NCI-H1694 (cell line): ENCODE data around the gene BOD1L2.

Source experiments
- DNase-seq: peaks from one replicate; lab custom pipeline; 2025; lab: John Stamatoyannopoulos, UW

The BOD1L2 gene

DNA sequence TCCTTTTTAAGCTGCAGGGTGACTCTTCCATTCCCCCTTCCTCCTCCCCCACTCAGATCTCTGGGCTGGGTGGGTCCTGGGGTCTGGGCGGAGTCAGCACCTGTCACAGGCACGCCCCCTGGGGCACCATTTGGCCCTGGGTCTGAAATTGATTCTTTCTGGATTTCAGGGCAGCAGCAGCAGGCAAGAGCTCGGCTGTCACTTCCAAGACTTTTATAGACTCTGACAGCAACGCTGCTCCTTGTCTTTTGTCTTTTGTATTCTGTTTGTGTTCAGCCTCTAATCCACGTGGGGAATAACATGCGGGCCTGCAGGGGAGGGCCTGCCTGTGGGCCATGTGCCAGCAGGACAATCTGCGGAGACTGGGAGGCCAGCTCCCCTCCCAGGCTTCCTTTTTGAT lies 3.9 kb downstream of the BOD1L2 start:
- DNase-seq, result no peak

DNA sequence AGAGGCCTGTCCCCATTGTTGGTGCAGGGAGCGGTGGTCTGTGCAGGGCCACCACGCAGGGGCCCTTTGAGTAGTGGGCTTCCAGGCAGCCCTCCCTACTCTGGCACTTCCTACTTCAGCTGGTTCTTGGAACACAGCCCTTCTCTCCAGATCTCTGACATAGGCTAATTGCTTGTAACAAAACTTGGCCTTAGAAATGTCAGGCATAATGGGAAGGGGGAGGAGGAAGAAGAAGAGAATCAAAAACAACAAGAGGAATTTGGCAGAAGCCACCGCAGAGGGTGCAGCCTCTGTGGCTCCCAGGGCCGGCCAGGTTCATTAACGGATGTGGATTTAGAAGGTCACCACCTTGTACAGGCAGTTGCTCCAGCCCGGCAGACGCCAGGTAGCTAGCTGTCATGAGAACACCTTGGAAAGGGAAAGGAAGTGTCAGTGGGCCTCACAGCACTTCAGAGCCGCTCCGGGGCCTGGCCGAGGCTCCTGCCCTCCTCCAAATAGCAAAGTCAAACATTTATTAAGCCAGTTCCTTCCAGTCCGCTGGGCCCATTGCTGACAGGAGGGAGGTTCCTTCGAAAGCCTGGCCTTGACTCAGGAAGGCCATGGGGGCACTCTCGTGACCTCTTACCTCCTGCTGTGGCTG lies 7.4 kb downstream of the BOD1L2 start:
- no peak for DNase-seq

DNA sequence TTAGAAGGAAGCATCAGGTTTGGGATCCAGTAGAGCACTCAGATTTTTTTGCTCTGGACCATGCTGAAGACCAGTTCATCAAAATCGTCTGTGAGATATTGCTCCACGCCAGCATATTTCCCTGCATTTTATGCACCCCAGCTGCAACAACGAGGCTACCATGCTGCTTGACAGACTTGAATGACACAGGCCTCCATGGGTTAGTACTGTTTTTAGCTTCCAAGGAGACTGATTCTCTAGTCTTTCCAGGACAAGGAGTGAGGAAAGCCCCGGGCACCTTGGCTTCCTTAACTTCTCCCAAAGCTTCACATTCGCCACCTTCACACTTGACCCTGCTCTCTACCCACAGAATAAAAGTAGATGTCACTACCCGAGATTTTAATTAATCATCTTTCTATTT lies 17.5 kb downstream of the BOD1L2 start:
- no peak for DNase-seq

DNA sequence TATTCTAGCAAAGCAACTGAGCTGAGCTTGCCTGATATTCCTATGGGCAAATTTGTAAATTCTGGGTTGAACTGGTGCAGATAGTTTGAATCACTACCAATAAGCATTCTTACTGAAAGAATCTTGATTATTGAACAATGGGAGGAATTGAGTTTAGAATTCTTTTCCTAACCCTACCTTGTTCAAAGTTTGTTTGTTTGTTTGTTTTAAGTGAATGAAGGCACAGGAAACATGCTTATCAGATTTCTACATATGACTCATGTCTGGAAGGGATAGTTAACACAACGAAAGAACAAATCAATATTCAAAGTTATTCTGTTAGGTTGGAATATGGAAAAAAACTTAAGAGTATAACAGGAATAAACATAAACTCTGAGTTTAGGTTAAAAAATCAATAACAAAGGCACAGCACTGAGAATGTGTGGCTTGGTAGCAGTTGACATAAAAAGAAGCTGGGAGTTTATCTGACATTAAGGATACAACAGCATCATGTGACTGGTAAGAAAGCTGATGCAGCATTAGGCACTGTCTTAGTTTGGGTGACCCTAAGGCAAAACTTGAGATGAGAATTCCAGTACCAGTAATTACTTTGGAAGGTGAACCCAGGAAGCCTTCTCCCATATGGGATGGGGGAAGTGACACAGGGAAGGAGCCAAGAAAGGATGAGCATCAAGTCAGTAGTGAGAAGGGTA lies 20.9 kb downstream of the BOD1L2 start:
- no peak for DNase-seq

DNA sequence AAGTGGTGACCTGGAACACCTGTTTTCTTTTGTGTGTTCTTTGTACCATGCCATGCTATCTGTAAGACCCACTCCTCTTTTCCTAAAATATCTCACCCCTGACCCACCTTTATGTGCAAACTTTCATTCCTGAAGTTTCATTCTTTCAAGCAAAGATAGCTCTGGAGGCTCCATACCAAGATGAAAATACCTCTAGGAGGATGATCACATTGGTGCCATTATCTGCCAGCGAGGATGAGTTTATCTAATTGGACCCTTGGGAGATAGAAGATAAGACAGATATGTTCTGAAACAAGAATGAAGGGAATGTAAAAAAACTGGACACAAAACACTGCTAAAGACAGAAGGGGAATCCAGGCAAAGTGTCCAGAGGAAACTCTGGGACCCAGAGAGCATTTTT lies 24.1 kb downstream of the BOD1L2 start:
- no peak for DNase-seq

DNA sequence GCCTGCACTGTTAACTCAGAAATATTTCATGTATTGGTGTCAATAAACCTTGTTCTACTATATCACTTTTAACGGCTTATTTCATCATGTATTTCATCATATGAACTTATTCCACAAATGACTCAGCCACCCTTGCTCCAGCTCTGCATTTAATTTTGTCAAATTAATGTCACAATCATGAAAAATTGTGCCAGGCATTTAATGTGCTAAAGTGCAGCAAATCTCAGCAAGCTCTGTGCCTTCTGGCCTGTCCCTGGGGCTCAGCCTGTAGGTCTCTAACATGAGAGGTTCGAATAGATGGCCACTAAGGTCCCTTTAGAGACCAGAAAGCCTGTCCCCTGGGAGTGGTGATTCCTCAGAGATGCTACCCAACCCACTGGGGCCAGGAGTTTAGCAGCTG lies 28.6 kb downstream of the BOD1L2 start:
- DNase-seq, result no peak

DNA sequence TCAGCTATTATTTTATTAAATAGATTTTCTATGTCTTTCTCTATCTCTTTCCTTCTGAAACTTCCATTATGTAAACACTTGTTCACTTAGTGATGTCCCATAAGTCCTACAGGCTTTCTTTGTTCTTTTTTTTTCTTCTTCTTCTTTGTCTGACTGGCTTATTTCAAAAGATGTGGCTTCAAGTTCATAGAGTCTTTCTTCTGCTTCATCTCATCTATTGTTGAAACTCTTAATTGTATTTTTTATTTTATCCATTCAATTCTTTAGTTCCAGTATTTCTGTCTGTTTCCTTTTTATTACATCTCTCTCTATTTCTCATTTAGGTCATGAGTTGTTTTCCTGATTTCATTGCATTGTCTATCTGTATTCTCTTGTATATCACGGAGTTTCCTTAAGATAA lies 38.5 kb downstream of the BOD1L2 start:
- DNase-seq, result no peak

DNA sequence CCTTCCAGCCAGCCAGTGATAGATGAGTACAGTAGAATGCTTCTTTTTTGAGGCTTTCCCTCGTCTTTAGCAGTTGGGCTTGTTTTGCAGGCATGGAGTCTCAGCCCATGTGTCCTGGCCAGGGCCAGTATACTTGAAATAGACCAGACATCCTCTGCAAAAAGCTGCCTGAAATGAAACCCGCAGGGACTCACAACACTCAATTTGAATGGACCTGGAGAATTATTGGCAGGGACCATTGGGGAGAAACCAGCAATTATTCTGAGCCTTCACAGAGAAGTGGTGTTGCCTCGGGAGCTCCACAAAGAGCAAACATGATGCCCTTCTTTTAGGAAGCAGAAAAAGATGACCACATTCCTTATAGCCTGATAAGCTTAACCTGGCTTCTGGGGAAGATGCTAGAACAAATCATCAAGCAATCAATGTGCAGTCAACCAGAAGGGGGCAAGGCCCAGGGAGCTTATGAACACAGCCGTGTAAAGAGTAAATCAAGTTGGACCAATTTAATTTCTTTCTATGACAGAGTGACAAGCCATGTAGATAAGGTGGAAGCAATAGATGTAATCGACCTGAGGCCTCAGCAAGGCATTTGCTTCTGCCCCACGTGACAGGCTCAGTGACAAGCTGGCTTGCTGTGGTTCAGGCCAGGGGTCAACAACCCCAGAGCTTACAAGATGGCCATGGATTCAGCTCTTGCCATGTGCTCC lies 42.1 kb downstream of the BOD1L2 start:
- DNase-seq, result no peak

DNA sequence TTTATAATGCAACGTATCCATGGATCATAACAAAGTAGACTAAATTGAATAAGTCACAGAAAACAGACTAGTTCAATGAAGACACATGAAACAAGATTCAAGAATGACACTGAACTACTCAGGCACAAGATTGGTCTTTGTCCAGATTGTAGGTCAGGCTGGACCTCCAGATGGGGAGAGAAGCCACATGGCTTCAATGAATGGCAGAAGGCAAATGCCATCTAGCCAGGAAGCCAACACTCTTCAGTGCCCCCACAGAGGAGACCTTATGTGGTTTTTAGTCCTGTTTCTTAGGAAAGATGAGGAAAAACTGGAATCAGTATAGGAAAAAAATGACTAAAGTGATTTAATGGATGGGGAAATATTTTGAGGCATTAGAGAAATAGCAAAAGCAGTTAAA lies 43.1 kb downstream of the BOD1L2 start:
- no peak for DNase-seq

DNA sequence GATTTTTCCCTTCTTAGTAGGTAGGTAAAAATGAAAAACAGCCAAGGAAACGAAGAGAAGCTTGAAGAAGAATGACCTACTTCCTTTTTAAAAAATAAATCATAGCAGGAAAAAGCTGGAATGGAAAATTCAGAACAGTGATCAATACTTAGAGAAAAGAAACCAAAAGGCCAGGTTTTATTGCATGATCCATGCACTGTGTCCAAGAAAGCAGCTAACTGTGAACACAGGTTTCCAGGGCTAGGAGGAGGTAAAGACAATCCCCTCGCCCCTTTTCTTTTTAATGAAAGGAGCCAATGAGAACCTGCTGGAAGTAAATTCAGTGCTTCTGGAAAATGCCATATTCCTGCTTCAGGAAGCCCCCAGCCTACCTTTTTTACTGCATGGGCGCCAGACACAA lies 47.2 kb downstream of the BOD1L2 start:
- DNase-seq, result no peak

DNA sequence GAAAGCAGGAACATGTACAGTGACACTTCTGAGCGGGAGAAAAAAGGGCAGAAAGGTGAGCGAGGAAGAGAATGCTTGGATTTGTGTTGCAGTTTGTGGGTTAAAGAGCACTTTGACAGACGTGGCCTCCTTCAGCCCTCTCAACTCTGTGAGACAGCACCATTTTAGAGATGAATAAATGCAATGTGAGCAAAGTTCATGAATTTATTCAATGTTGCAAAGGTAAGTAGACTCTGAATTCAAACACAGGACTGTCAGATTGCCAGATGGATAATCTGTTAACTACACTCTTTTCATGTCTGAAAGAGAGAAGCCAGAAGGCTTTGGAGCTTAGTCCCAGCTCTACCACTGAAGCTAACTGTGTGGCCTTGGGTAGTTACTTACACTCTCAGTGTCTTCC lies 47.7 kb downstream of the BOD1L2 start:
- DNase-seq, result no peak

DNA sequence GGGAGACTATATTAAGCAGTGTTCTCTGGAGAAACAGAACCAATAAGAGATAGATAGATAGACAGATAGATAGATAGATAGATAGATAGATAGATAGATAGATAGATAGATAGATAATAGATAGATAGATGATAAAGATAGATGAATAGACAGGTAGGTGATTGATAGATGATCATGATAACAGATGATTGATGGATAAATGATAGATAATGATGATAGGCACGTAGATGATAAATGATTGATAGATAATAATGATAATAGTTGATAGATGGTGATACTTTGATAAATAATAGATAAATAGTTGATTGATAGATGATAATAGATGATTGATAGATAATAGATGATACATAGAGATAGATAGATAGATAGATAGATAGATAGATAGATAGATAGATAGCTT lies 48.5 kb downstream of the BOD1L2 start:
- no peak for DNase-seq

DNA sequence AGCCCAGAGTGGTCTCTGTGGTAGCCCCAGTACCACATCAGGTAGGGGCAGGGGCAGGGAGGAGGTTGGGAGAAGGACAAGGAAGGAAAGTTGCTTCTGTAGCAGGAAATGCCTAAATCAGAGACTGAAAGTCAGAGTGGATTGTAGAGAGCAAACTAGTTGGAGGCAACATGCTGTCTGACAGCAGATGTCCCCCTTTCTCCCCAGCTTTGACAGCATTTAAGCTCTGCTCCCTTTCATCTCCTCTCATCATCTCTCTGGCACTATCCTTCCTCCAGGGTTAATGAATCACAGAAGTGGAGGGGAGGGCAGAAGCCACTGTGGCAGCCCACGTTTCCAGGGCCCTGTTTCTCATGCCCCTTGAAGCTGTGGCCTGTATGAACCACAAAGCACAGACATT lies 50.4 kb downstream of the BOD1L2 start:
- no peak for DNase-seq

DNA sequence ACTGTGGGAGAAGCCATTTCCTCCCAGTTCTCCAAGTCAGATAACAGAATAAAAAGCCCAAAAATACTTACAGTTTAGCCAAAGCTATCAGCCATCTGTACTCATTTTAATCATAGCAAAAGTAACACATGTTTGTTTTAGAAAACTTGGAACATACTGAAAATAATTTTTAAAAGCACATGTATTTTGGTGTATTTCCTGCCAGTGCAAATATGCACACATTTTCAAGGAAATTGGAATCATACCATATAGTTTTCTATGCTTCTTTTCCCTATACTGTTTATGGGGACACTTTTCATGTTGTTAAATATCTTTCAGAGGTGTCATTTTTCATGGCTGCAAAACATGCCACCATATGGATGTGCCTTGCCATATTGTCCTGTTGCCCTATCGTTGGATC lies 51.2 kb downstream of the BOD1L2 start:
- no peak for DNase-seq
